ENCODE data around the gene MRPS27. TPM values are rescaled to one million over a fixed set of nuclear protein-coding genes. Genes with fewer than 3 reads are reported as not detected.

The MRPS27 gene
- total RNA-seq, 1 donor from 2014 or later: 57.7 TPM

GRCh38 chr5:72284559-72285423 lies 35.2 kb downstream of the MRPS27 start:
- Mint-ChIP-seq H3K36me3 (ENCODE audit: unreplicated experiment) (peaks cover 25% of the 10 kb centered on the region), H3K4me3 (ENCODE audit: unreplicated experiment) (no peak overlapping the region), H3K27me3 (ENCODE audit: unreplicated experiment) (no peaks in the 10 kb centered on the region), H3K4me1 (ENCODE audit: unreplicated experiment) (peaks cover 55% of the 10 kb centered on the region), H3K27ac (ENCODE audit: unreplicated experiment) (peak overlapping the region; percentile 38), H3K9me3 (ENCODE audit: unreplicated experiment) (no peaks in the 10 kb centered on the region)
- no peak for DNase-seq (ENCODE audit: extremely low spot score, unreplicated experiment)
- no peak for TF ChIP-seq CTCF (IDR thresholded peaks at IDR 0.05)

GRCh38 chr5:72283358-72283757 lies 36.7 kb downstream of the MRPS27 start:
- Mint-ChIP-seq H3K4me3 (ENCODE audit: unreplicated experiment) (no peak overlapping the region), H3K4me1 (ENCODE audit: unreplicated experiment) (peaks cover 52% of the 10 kb centered on the region), H3K27me3 (ENCODE audit: unreplicated experiment) (no peaks in the 10 kb centered on the region), H3K36me3 (ENCODE audit: unreplicated experiment) (peaks cover 27% of the 10 kb centered on the region), H3K27ac (ENCODE audit: unreplicated experiment) (peak overlapping the region; percentile 96), H3K9me3 (ENCODE audit: unreplicated experiment) (no peaks in the 10 kb centered on the region)
- TF ChIP-seq CTCF (IDR thresholded peaks at IDR 0.05): no peak
- no peak for DNase-seq (ENCODE audit: extremely low spot score, unreplicated experiment)

GRCh38 chr5:72282878-72283277 lies 37.2 kb downstream of the MRPS27 start:
- DNase-seq (ENCODE audit: extremely low spot score, unreplicated experiment): no peak
- Mint-ChIP-seq H3K9me3 (ENCODE audit: unreplicated experiment) (no peaks in the 10 kb centered on the region), H3K4me3 (ENCODE audit: unreplicated experiment) (no peak overlapping the region), H3K4me1 (ENCODE audit: unreplicated experiment) (peaks cover 52% of the 10 kb centered on the region), H3K27ac (ENCODE audit: unreplicated experiment) (peak overlapping the region; percentile 96), H3K36me3 (ENCODE audit: unreplicated experiment) (peaks cover 26% of the 10 kb centered on the region), H3K27me3 (ENCODE audit: unreplicated experiment) (no peaks in the 10 kb centered on the region)
- TF ChIP-seq CTCF (IDR thresholded peaks at IDR 0.05): no peak

GRCh38 chr5:72281764-72282499 lies 38.1 kb downstream of the MRPS27 start:
- no peak for TF ChIP-seq CTCF (IDR thresholded peaks at IDR 0.05)
- Mint-ChIP-seq H3K4me1 (ENCODE audit: unreplicated experiment) (peaks cover 52% of the 10 kb centered on the region), H3K27ac (ENCODE audit: unreplicated experiment) (peak overlapping the region; percentile 96), H3K36me3 (ENCODE audit: unreplicated experiment) (peaks cover 25% of the 10 kb centered on the region), H3K27me3 (ENCODE audit: unreplicated experiment) (no peaks in the 10 kb centered on the region), H3K9me3 (ENCODE audit: unreplicated experiment) (no peaks in the 10 kb centered on the region), H3K4me3 (ENCODE audit: unreplicated experiment) (peak overlapping the region; percentile 3)
- DNase-seq (ENCODE audit: extremely low spot score, unreplicated experiment): no peak

GRCh38 chr5:72281430-72281763 lies 38.6 kb downstream of the MRPS27 start:
- Mint-ChIP-seq H3K4me3 (ENCODE audit: unreplicated experiment) (no peak overlapping the region), H3K4me1 (ENCODE audit: unreplicated experiment) (peaks cover 52% of the 10 kb centered on the region), H3K36me3 (ENCODE audit: unreplicated experiment) (peaks cover 24% of the 10 kb centered on the region), H3K9me3 (ENCODE audit: unreplicated experiment) (peaks cover 2% of the 10 kb centered on the region), H3K27ac (ENCODE audit: unreplicated experiment) (peak overlapping the region; percentile 96), H3K27me3 (ENCODE audit: unreplicated experiment) (no peaks in the 10 kb centered on the region)
- no peak for DNase-seq (ENCODE audit: extremely low spot score, unreplicated experiment)
- no peak for TF ChIP-seq CTCF (IDR thresholded peaks at IDR 0.05)

Measured in osteocyte (in vitro differentiated cells).